Gastroesophageal sphincter (tissue), 3 donors: ENCODE measurements around the gene DSCAML1.

Source experiments
- EP300 ChIP-seq: sonication (generic); formaldehyde crosslinking; IDR thresholded peaks from one replicate; pipeline ENCODE4 v1.6.1; 2017; ENCODE audit warnings: antibody characterized with exemption, mild to moderate bottlenecking
- POLR2A ChIP-seq, 2 donors: fragments of 450-650 bp; IDR thresholded peaks; one replicate each; pipeline ENCODE4 v1.6.1; 2017; ENCODE audit warnings: antibody characterized with exemption in 2 of 2, mild to moderate bottlenecking in 2 of 2, moderate library complexity in 1 of 2
- POLR2AphosphoS5 ChIP-seq: sonication (generic); formaldehyde crosslinking; IDR thresholded peaks from one replicate; pipeline ENCODE4 v1.6.1; 2017; ENCODE audit warnings: antibody characterized with exemption
- TF ChIP-seq, protein P1 (sequence below), 4 experiments: fragments of 200-600 bp in 2 of 4; fragments of 450-650 bp in 2 of 4; sonication (generic) in 1 of 4; IDR thresholded peaks; one replicate each; pipeline ENCODE4 v1.5.1; 2017 to 2019; ENCODE audit warnings: antibody characterized with exemption in 4 of 4, mild to moderate bottlenecking in 2 of 4, moderate library complexity in 2 of 4

DNA sequence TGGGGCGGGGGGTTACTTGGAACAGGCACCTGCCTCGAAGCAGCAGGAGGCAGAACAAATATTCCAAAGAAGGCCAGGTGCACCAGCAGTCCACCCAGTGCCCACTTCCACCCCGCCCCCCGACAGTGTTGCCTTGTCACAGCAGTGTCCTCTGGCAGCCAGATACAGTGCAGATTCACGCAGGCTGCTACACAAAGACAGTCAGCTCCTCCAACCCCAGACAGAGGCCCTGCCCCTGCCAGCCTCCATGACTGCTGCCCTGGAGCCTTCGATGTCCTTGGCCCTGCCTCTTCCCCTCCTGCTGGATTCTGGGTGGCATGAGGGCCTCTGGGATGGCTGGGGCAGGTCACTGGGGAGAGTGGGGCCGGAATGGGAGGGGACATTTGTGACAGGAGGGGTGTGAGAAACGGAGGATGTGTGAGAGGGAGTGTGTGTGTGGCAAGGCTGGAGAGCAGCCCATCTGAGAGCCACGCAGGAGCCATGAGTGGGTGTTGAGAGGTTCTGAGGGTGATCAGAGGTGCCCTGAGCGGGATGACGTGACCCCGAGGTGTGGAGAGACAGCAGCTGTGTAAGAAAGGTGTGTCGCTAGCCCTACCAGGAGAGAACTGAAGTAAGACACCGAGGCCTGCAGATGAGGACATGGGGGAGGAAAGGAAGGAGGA is 295.6 kb downstream of the DSCAML1 start:
- TF ChIP-seq, protein P1, sequence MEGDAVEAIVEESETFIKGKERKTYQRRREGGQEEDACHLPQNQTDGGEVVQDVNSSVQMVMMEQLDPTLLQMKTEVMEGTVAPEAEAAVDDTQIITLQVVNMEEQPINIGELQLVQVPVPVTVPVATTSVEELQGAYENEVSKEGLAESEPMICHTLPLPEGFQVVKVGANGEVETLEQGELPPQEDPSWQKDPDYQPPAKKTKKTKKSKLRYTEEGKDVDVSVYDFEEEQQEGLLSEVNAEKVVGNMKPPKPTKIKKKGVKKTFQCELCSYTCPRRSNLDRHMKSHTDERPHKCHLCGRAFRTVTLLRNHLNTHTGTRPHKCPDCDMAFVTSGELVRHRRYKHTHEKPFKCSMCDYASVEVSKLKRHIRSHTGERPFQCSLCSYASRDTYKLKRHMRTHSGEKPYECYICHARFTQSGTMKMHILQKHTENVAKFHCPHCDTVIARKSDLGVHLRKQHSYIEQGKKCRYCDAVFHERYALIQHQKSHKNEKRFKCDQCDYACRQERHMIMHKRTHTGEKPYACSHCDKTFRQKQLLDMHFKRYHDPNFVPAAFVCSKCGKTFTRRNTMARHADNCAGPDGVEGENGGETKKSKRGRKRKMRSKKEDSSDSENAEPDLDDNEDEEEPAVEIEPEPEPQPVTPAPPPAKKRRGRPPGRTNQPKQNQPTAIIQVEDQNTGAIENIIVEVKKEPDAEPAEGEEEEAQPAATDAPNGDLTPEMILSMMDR (IDR thresholded peaks at IDR 0.05) = no peak
- TF ChIP-seq POLR2A (IDR thresholded peaks at IDR 0.05) = no peak
- TF ChIP-seq POLR2AphosphoS5 = no peak
- TF ChIP-seq EP300 = no peak
